Measurements from ENCODE around the gene NHLRC3. TPM values are rescaled to one million over a fixed set of nuclear protein-coding genes. Genes with fewer than 3 reads are reported as not detected.
"Not testable (repeated sequence)": the region's sequence is repeated elsewhere in the genome, so short reads cannot be mapped to it uniquely, and the experiment has no call there.

The NHLRC3 gene
- total and polyA plus RNA-seq, 2 donors from 2014 or later: 12.6 to 30.4 TPM

DNA sequence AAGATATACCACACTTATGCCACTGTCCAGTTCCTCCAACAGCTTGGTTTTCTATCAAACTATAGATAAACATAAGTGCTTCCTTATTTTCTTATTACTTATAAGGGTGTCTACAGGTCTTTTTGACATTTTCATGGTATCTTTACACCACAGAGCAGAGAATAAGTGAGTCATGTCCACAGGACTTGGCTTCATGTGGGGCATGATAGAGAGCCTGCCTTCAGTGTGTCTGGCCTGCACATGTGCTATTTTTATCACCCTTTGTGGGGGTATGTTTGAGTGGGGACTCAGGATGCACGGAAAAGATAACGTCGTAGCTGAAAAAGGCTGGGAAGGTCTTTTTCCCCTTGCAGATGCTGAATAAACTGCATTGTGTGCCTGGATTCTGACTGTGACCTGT, 39.5 kb upstream of the NHLRC3 start:
- Histone ChIP-seq H3K27ac (ENCODE audit: low read depth in 2 of 2, low read length in 2 of 2) (no peak overlapping the region), H3K4me3 (ENCODE audit: low read length in 3 of 3) (no peak overlapping the region), H3K9ac (ENCODE audit: low read length in 3 of 3) (no peak overlapping the region), H3K4me1 (ENCODE audit: control insufficient read depth in 2 of 3, insufficient read depth in 2 of 3, low read depth in 1 of 3, low read length in 3 of 3) (no peaks in the 10 kb centered on the region), H3K27me3 (ENCODE audit: control insufficient read depth, insufficient read depth, low read length) (no peaks in the 10 kb centered on the region), H3K9me3 (ENCODE audit: control insufficient read depth in 2 of 3, insufficient read depth in 1 of 3, low read length in 3 of 3) (no peaks in the 10 kb centered on the region), H3K36me3 (ENCODE audit: control insufficient read depth in 2 of 3, insufficient read depth in 3 of 3, low read length in 3 of 3) (no peaks in the 10 kb centered on the region)
- no peak for DNase-seq
- no peak for FAIRE-seq
- intact Hi-C loops (cut with DNase I): no loop called here
- TF ChIP-seq, protein P1, sequence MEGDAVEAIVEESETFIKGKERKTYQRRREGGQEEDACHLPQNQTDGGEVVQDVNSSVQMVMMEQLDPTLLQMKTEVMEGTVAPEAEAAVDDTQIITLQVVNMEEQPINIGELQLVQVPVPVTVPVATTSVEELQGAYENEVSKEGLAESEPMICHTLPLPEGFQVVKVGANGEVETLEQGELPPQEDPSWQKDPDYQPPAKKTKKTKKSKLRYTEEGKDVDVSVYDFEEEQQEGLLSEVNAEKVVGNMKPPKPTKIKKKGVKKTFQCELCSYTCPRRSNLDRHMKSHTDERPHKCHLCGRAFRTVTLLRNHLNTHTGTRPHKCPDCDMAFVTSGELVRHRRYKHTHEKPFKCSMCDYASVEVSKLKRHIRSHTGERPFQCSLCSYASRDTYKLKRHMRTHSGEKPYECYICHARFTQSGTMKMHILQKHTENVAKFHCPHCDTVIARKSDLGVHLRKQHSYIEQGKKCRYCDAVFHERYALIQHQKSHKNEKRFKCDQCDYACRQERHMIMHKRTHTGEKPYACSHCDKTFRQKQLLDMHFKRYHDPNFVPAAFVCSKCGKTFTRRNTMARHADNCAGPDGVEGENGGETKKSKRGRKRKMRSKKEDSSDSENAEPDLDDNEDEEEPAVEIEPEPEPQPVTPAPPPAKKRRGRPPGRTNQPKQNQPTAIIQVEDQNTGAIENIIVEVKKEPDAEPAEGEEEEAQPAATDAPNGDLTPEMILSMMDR (IDR thresholded peaks at IDR 0.05; ENCODE audit: borderline replicate concordance, extremely low read depth, insufficient read depth): no peak

DNA sequence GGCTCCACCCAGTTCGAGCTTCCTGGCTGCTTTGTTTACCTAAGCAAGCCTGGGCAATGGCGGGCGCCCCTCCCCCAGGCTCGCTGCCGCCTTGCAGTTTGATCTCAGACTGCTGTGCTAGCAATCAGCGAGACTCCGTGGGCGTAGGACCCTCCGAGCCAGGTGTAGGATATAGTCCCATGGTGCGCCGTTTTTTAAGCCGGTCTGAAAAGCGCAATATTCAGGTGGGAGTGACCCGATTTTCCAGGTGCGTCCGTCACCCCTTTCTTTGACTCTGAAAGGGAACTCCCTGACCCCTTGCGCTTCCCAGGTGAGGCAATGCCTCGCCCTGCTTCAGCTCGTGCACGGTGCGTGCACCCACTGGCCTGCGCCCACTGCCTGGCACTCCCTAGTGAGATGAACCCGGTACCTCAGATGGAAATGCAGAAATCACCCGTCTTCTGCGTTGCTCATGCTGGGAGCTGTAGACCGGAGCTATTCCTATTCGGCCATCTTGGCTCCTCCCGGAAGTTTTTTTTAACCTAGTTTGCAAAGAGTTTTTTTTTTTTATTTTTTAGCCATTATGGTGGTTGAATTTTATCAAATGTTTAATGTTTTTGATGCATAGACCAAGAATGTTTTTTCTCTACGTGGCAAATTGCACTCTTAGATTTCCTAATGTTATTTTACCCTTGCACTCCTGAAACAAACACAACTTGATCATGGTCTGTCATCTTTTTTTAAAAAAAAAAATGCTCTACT, 31.7 kb upstream of the NHLRC3 start:
- H3K4me3 ChIP-seq (ENCODE audit: low read length in 3 of 3); H3K27me3 ChIP-seq (ENCODE audit: control insufficient read depth, insufficient read depth, low read length); H3K9ac ChIP-seq (ENCODE audit: low read length in 3 of 3); FAIRE-seq; H3K27ac ChIP-seq (ENCODE audit: low read depth in 2 of 2, low read length in 2 of 2); intact Hi-C loops (cut with DNase I); DNase-seq; H3K4me1 ChIP-seq (ENCODE audit: control insufficient read depth in 2 of 3, insufficient read depth in 2 of 3, low read depth in 1 of 3, low read length in 3 of 3); H3K36me3 ChIP-seq (ENCODE audit: control insufficient read depth in 2 of 3, insufficient read depth in 3 of 3, low read length in 3 of 3); H3K9me3 ChIP-seq (ENCODE audit: control insufficient read depth in 2 of 3, insufficient read depth in 1 of 3, low read length in 3 of 3): not testable (repeated sequence)

- Histone ChIP-seq H3K36me3 (ENCODE audit: control insufficient read depth in 2 of 3, insufficient read depth in 3 of 3, low read length in 3 of 3) (peaks cover 17 to 27% (median 19%) of the 10 kb centered on the region in 3 donors), H3K9ac (ENCODE audit: low read length in 3 of 3) (no peak overlapping the region), H3K9me3 (ENCODE audit: control insufficient read depth in 2 of 3, insufficient read depth in 1 of 3, low read length in 3 of 3) (no peaks in the 10 kb centered on the region), H3K4me1 (ENCODE audit: control insufficient read depth in 2 of 3, insufficient read depth in 2 of 3, low read depth in 1 of 3, low read length in 3 of 3) (no peaks in the 10 kb centered on the region), H3K27ac (ENCODE audit: low read depth in 2 of 2, low read length in 2 of 2) (no peak overlapping the region), H3K27me3 (ENCODE audit: control insufficient read depth, insufficient read depth, low read length) (no peaks in the 10 kb centered on the region), H3K4me3 (ENCODE audit: low read length in 3 of 3) (no peak overlapping the region)
- TF ChIP-seq, protein P1 (IDR thresholded peaks at IDR 0.05; ENCODE audit: borderline replicate concordance, extremely low read depth, insufficient read depth): no peak
- no peak for FAIRE-seq
- intact Hi-C loops (cut with DNase I): no loop called here
- DNase-seq: no peak
Observed at GRCh38 chr13:39012608-39013007, 25.6 kb upstream of the NHLRC3 start.

DNA sequence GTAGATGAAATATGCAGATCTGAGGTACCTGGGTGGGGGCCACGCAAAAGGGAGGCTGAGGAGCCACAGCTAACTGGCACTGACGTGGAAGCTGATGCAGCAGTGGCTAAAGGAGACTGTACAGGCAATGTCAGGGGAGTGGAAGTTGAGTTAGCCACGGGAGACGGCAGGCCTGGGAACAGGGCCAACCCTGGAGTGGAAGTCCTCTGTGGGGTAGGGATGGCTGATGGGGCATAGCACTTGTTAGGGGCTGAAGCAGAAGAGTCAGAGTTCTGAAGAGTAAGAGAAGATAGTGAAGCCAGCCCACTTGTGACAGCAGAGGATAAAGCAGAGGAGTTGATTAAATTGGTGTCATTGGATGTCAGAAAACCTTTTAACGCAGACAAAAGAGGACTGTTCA, 24.8 kb upstream of the NHLRC3 start:
- Histone ChIP-seq H3K4me3 (ENCODE audit: low read length in 3 of 3) (no peak overlapping the region), H3K4me1 (ENCODE audit: control insufficient read depth in 2 of 3, insufficient read depth in 2 of 3, low read depth in 1 of 3, low read length in 3 of 3) (no peaks in the 10 kb centered on the region), H3K27ac (ENCODE audit: low read depth in 2 of 2, low read length in 2 of 2) (no peak overlapping the region), H3K27me3 (ENCODE audit: control insufficient read depth, insufficient read depth, low read length) (no peaks in the 10 kb centered on the region), H3K36me3 (ENCODE audit: control insufficient read depth in 2 of 3, insufficient read depth in 3 of 3, low read length in 3 of 3) (peaks cover 17 to 32% (median 19%) of the 10 kb centered on the region in 3 donors), H3K9ac (ENCODE audit: low read length in 3 of 3) (no peak overlapping the region), H3K9me3 (ENCODE audit: control insufficient read depth in 2 of 3, insufficient read depth in 1 of 3, low read length in 3 of 3) (no peaks in the 10 kb centered on the region)
- DNase-seq (no peak), FAIRE-seq (no peak)
- TF ChIP-seq, protein P1 (IDR thresholded peaks at IDR 0.05; ENCODE audit: borderline replicate concordance, extremely low read depth, insufficient read depth): no peak
- intact Hi-C loops (cut with DNase I): no loop called here
